IMR-90 (cell line): ENCODE measurements around the gene TEP1. TPM values are rescaled to one million over a fixed set of nuclear protein-coding genes. Genes with fewer than 3 reads are reported as not detected.

Experiments used
- ATAC-seq: fragments of 200-7000 bp; cut with Tn5 transposase; 2 replicates; pipeline ENCODE4 v1.9.1; 2020; ENCODE audit warnings: low read depth, mild to moderate bottlenecking, moderate library complexity
- BruUV-seq: library from RNA; stranded (reverse); fragments of 400-500 nt; replicated peaks from 2 replicates; lab custom pipeline; 2021; lab: Mats Ljungman, UMichigan
- CTCF ChIA-PET: fragments of 300-600 bp; formaldehyde crosslinking; extraction: SDS; loops from one replicate; lab custom pipeline; 2021; ENCODE audit warnings: antibody characterized with exemption; lab: Yijun Ruan, JAX
- POLR2A ChIA-PET: fragments of 300-600 bp; sonication (Branson Sonifier 250); formaldehyde crosslinking; loops from one replicate; lab custom pipeline; 2022; ENCODE audit warnings: antibody characterized with exemption; ENCODE audit not compliant: unreplicated experiment; lab: Charles Lee
- DNase-seq: peaks from one replicate; pipeline ENCODE4 v3.0.0; 2013
- H2AFZ ChIP-seq: replicated peaks from 2 replicates; pipeline ENCODE3; 2013; ENCODE audit warnings: low read length, mild to moderate bottlenecking; ENCODE audit not compliant: poor library complexity
- H2AK5ac ChIP-seq: 2 replicates; pipeline ENCODE4 v1.6.1; 2013; ENCODE audit warnings: low read depth, low read length, inconsistent platforms
- H2AK9ac ChIP-seq: replicated peaks from 2 replicates; pipeline ENCODE3; 2013; ENCODE audit warnings: mild to moderate bottlenecking, low read depth, low read length, moderate library complexity; ENCODE audit not compliant: poor library complexity
- H2BK120ac ChIP-seq: 2 replicates; pipeline ENCODE4 v1.6.1; 2013; ENCODE audit warnings: low read depth, low read length, inconsistent platforms
- H2BK15ac ChIP-seq: 3 replicates; pipeline ENCODE4 v1.6.1; 2013; ENCODE audit warnings: low read depth, low read length, inconsistent platforms
- H2BK20ac ChIP-seq: 2 replicates; pipeline ENCODE4 v1.6.1; 2013; ENCODE audit warnings: low read depth, mild to moderate bottlenecking, inconsistent platforms, low read length, moderate library complexity
- H2BK5ac ChIP-seq: 2 replicates; pipeline ENCODE4 v1.6.1; 2013; ENCODE audit warnings: mild to moderate bottlenecking, low read depth, low read length, inconsistent platforms; ENCODE audit not compliant: poor library complexity, severe bottlenecking
- H3K14ac ChIP-seq: replicated peaks from 2 replicates; pipeline ENCODE4 v1.6.1; 2013; ENCODE audit warnings: low read depth, low read length, inconsistent platforms
- H3K18ac ChIP-seq: 2 replicates; pipeline ENCODE4 v1.6.1; 2013; ENCODE audit warnings: low read depth, low read length, control low read depth
- H3K23ac ChIP-seq: 2 replicates; pipeline ENCODE4 v1.6.1; 2013; ENCODE audit warnings: low read depth, low read length, inconsistent platforms
- H3K27ac ChIP-seq: 2 replicates; pipeline ENCODE4 v1.5.1; 2013; ENCODE audit warnings: mild to moderate bottlenecking, control low read depth, low read length; ENCODE audit not compliant: insufficient read depth
- H3K27me3 ChIP-seq: 2 replicates; pipeline ENCODE4 v1.6.1; 2013; ENCODE audit warnings: low read length; ENCODE audit not compliant: control insufficient read depth, insufficient read depth
- H3K36me3 ChIP-seq: 2 replicates; pipeline ENCODE4 v1.6.1; 2013; ENCODE audit warnings: low read length, mixed read lengths; ENCODE audit not compliant: control insufficient read depth, insufficient read depth
- H3K4ac ChIP-seq: 2 replicates; pipeline ENCODE4 v1.6.1; 2013; ENCODE audit warnings: low read depth, low read length, inconsistent platforms
- H3K4me1 ChIP-seq: 2 replicates; pipeline ENCODE4 v1.6.1; 2013; ENCODE audit warnings: low read length, mixed read lengths; ENCODE audit not compliant: control insufficient read depth, insufficient read depth
- H3K4me2 ChIP-seq: 2 replicates; pipeline ENCODE4 v1.6.1; 2013; ENCODE audit warnings: low read depth, mild to moderate bottlenecking, control low read depth, low read length, moderate library complexity
- H3K4me3 ChIP-seq: 2 replicates; pipeline ENCODE4 v1.5.1; 2013; ENCODE audit warnings: low read depth, mild to moderate bottlenecking, control low read depth, low read length, moderate library complexity; ENCODE audit not compliant: insufficient read depth
- H3K56ac ChIP-seq: 2 replicates; pipeline ENCODE4 v1.6.1; 2013; ENCODE audit warnings: low read length, inconsistent platforms; ENCODE audit not compliant: insufficient read depth; ENCODE audit errors: extremely low read depth
- H3K79me1 ChIP-seq, 2 experiments: 2 replicates each; pipeline ENCODE4 v1.6.1; 2013; ENCODE audit warnings: low read length in 2 of 2, inconsistent platforms in 1 of 2, low read depth in 1 of 2
- H3K9ac ChIP-seq: 2 replicates; pipeline ENCODE4 v1.6.1; 2013; ENCODE audit warnings: low read depth, low read length, control low read depth
- H3K9me1 ChIP-seq: 2 replicates; pipeline ENCODE4 v1.6.1; 2013; ENCODE audit warnings: low read length, inconsistent platforms; ENCODE audit not compliant: insufficient read depth
- H3K9me3 ChIP-seq: 2 replicates; pipeline ENCODE4 v1.6.1; 2013; ENCODE audit warnings: low read length; ENCODE audit not compliant: control insufficient read depth, insufficient read depth
- H4K20me1 ChIP-seq: 2 replicates; pipeline ENCODE4 v1.6.1; 2013; ENCODE audit warnings: low read length, inconsistent platforms; ENCODE audit not compliant: insufficient read depth
- H4K5ac ChIP-seq: 2 replicates; pipeline ENCODE4 v1.6.1; 2013; ENCODE audit warnings: mild to moderate bottlenecking, low read depth, low read length, control low read depth
- H4K8ac ChIP-seq, 2 experiments: 2 replicates each; pipeline ENCODE4 v1.6.1; 2013; ENCODE audit warnings: low read depth in 2 of 2, low read length in 2 of 2, control low read depth in 1 of 2, inconsistent platforms in 1 of 2
- H4K91ac ChIP-seq: 2 replicates; pipeline ENCODE4 v1.6.1; 2013; ENCODE audit warnings: low read depth, low read length, inconsistent platforms; ENCODE audit not compliant: insufficient read depth
- FOS ChIP-seq: fragments of 150-350 bp; IDR thresholded peaks from 2 replicates; pipeline ENCODE4 v1.6.1; 2016; ENCODE audit warnings: low read depth, low read length
- POLR2A ChIP-seq: IDR thresholded peaks from 2 replicates; pipeline ENCODE4 v1.6.1; 2012; ENCODE audit warnings: mild to moderate bottlenecking, low read depth, low read length
- WGBS, 2 experiments: methylation state at CpG; one replicate each; pipeline versions ENCODE4 v1.1.5 to v1.1.7; 2013; ENCODE audit warnings: missing lambda C conversion rate in 2 of 2; ENCODE audit not compliant: insufficient read length in 1 of 2; ENCODE audit errors: extremely low coverage in 2 of 2; 5-methylcytosine and 5-hydroxymethylcytosine counted together
- dilution Hi-C: fragments of 300-500 bp; cut with HindIII; formaldehyde crosslinking; loops from one replicate; pipeline ENCODE4 v1.14.3; 2018; ENCODE audit warnings: low sequenced_read_pairs; ENCODE audit not compliant: unreplicated experiment
- in situ Hi-C: fragments of 300-500 bp; cut with MboI; formaldehyde crosslinking; loops from 3 replicates; pipeline ENCODE4 v1.14.3; 2019; ENCODE audit warnings: low sequenced_read_pairs, inconsistent platforms, mixed read lengths
- intact Hi-C: fragments of 100-400 bp; cut with micrococcal nuclease; formaldehyde crosslinking; loops from 2 replicates; pipeline ENCODE4 v1.10.0; 2022
- polyA plus RNA-seq, 3 experiments: library from polyadenylated mRNA; depleted of rRNA; stranded (reverse); fragments of >200 nt; gene quantifications; 2 replicates each; pipeline ENCODE4 v1.2.3, GENCODE V29; 2012; ENCODE audit warnings: low replicate concordance in 1 of 3
- total RNA-seq: library from RNA; depleted of rRNA; stranded (reverse); fragments of >200 nt; gene quantifications from 2 replicates; pipeline ENCODE4 v1.2.3, GENCODE V29; 2012

The TEP1 gene
- total and polyA plus RNA-seq, 2 of the 4 experiments (the other 2 are of a cell fraction) = 10.7 to 12.4 TPM

GRCh38 chr14:20400965-20401593, 12.2 kb downstream of the TEP1 start:
- Histone ChIP-seq H3K4ac (no peak overlapping the region), H2BK120ac (no peak overlapping the region), H3K36me3 (peaks cover 46% of the 10 kb centered on the region), H4K5ac (no peak overlapping the region), H3K14ac (no peak overlapping the region), H4K20me1 (no peaks in the 10 kb centered on the region), H3K27ac (no peak overlapping the region), H3K4me2 (no peak overlapping the region), H3K4me3 (no peak overlapping the region), H2BK5ac (no peak overlapping the region), H2BK15ac (no peak overlapping the region), H3K9me3 (no peaks in the 10 kb centered on the region), H3K9me1 (0 out of 2 replicates have a peak, but pooled peaks cover 8% of the 10 kb centered on the region), H3K23ac (no peak overlapping the region), H3K27me3 (no peaks in the 10 kb centered on the region), H4K91ac (no peak overlapping the region), H2AK9ac (no peak overlapping the region), H3K79me1 (peaks cover 0 to 10% of the 10 kb centered on the region in 2 experiments; a peak in 2 of 4 replicates), H4K8ac (no peak overlapping the region), H2AK5ac (no peak overlapping the region), H2AFZ (no peak overlapping the region), H3K4me1 (no peaks in the 10 kb centered on the region), H2BK20ac (no peak overlapping the region), H3K56ac (no peak overlapping the region), H3K18ac (no peak overlapping the region), H3K9ac (no peak overlapping the region)
- TF ChIP-seq FOS (0 out of 2 replicates have a peak, but pooled peaks have one; percentile 15), POLR2A (no peak)
- dilution Hi-C loops (no loop called here), intact Hi-C loops (no loop called here), in situ Hi-C loops (no loop called here)
- CTCF ChIA-PET = interaction anchor here (1.3 to 1.4 kb wide), 2 partner anchors 14 to 209 kb away, joined by 3 to 6 read pairs; no protein-coding TSS in a partner anchor
- POLR2A ChIA-PET = no interaction called here
- WGBS, 2 experiments = no CpG with 5 or more reads among the region's 10 CpGs
- ATAC-seq = no peak
- no TSS peak for BruUV-seq
- peak; percentile 24 for DNase-seq
